Measurements from ENCODE around the gene PLB1. TPM values are rescaled to one million over a fixed set of nuclear protein-coding genes. Genes with fewer than 3 reads are reported as not detected.
A peak's percentile ranks its signal among the peaks of the same experiment; 100 is the strongest.

The PLB1 gene
- total and polyA plus RNA-seq, 9 of the 15 experiments (the other 6 are each of a cell fraction or from before 2014, with no cell fraction given): 0.01 to 0.09 (median 0.07) TPM; not detected in 2

- TF ChIP-seq SMARCB1 (IDR thresholded peaks at IDR 0.05; ENCODE audit: insufficient read length, low read depth): no peak
- no peak for TF ChIP-seq FOSL1 (tag; conservative IDR thresholded peaks at IDR 0.05)
- no peak overlapping the region for H3K9ac ChIP-seq (ENCODE audit: insufficient read depth in 1 of 2, low read depth in 2 of 2, low read length in 2 of 2)
- ATAC-seq (no peak), FAIRE-seq (no peak), DNase-seq (ENCODE audit: extremely low read depth in 1 of 4, low spot score in 3 of 4) (no peak)
- no peak overlapping the region for H2AFZ ChIP-seq (ENCODE audit: low read depth, low read length)
- H3K4me3 ChIP-seq: no peak overlapping the region
- ChIA-PET CTCF (ENCODE audit: low intra/inter-chr PET ratio) (no interaction called here), POLR2A (no interaction called here)
- 22% methylated on average over 6 of the region's 6 CpGs for WGBS (ENCODE audit: insufficient coverage, low coverage, missing lambda C conversion rate)
- in situ Hi-C loops (cut with MboI) (no loop called here), intact Hi-C loops (cut with micrococcal nuclease) (no loop called here)
- H4K20me1 ChIP-seq (replicated peaks; ENCODE audit: control insufficient read depth, insufficient read depth, low read length): no peaks in the 10 kb centered on the region
- no peaks in the 10 kb centered on the region for H3K9me3 ChIP-seq (replicated peaks; ENCODE audit: control insufficient read depth, insufficient read depth, low read depth, low read length)
- H3K4me2 ChIP-seq (ENCODE audit: insufficient read depth, low read length): no peak overlapping the region
- peaks cover 0 to 5% of the 10 kb centered on the region in 2 experiments; a peak in 4 of 5 replicates for H3K4me1 ChIP-seq (replicated peaks in 1 of 2; ENCODE audit: control insufficient read depth in 2 of 2, insufficient read depth in 2 of 2, low read length in 2 of 2)
- H3K79me2 ChIP-seq (ENCODE audit: control insufficient read depth, insufficient read depth, low read length): no peaks in the 10 kb centered on the region
- H3K36me3 ChIP-seq (ENCODE audit: control insufficient read depth, insufficient read depth, low read length): no peaks in the 10 kb centered on the region
- no peaks in the 10 kb centered on the region for H3K9me1 ChIP-seq (ENCODE audit: control insufficient read depth, insufficient read depth, low read length)
- H3K27me3 ChIP-seq (ENCODE audit: control insufficient read depth in 2 of 2, insufficient read depth in 2 of 2, low read length in 2 of 2): peaks cover 17 to 46% of the 10 kb centered on the region in 2 experiments; a peak in 4 of 5 replicates
- H3K27ac ChIP-seq (ENCODE audit: extremely low read depth, low read depth, low read length): no peak overlapping the region
- BruUV-seq (replicated peaks): no TSS peak
These were observed 147.5 kb downstream of the PLB1 start for GRCh38 chr2:28643327-28643726.

- intact Hi-C loops (cut with micrococcal nuclease) (no loop called here), in situ Hi-C loops (cut with MboI) (no loop called here)
- DNase-seq (ENCODE audit: extremely low read depth in 1 of 4, low spot score in 3 of 4) (no peak), ATAC-seq (no peak), FAIRE-seq (peak; percentile 35)
- Histone ChIP-seq H3K4me2 (ENCODE audit: insufficient read depth, low read length) (peak overlapping the region; percentile 53; the same call in 1 of the 2 replicates), H2AFZ (ENCODE audit: low read depth, low read length) (peak overlapping the region; percentile 60; the same call in 1 of the 2 replicates), H3K9ac (ENCODE audit: insufficient read depth in 1 of 2, low read depth in 2 of 2, low read length in 2 of 2) (no peak overlapping the region), H3K36me3 (ENCODE audit: control insufficient read depth, insufficient read depth, low read length) (no peaks in the 10 kb centered on the region), H3K79me2 (ENCODE audit: control insufficient read depth, insufficient read depth, low read length) (no peaks in the 10 kb centered on the region), H3K9me3 (replicated peaks; ENCODE audit: control insufficient read depth, insufficient read depth, low read depth, low read length) (no peaks in the 10 kb centered on the region), H4K20me1 (replicated peaks; ENCODE audit: control insufficient read depth, insufficient read depth, low read length) (no peaks in the 10 kb centered on the region), H3K27me3 (ENCODE audit: control insufficient read depth in 2 of 2, insufficient read depth in 2 of 2, low read length in 2 of 2) (peaks cover 17 to 45% of the 10 kb centered on the region in 2 experiments; a peak in 4 of 5 replicates), H3K9me1 (ENCODE audit: control insufficient read depth, insufficient read depth, low read length) (no peaks in the 10 kb centered on the region), H3K4me1 (replicated peaks in 1 of 2; ENCODE audit: control insufficient read depth in 2 of 2, insufficient read depth in 2 of 2, low read length in 2 of 2) (peaks cover 0 to 4% of the 10 kb centered on the region in 2 experiments; a peak in 4 of 5 replicates), H3K4me3 (no peak overlapping the region), H3K27ac (ENCODE audit: extremely low read depth, low read depth, low read length) (no peak overlapping the region)
- CTCF ChIA-PET (ENCODE audit: low intra/inter-chr PET ratio): no interaction called here
- TF ChIP-seq IRF9 (tag; IDR thresholded peaks at IDR 0.05) (0 out of 2 replicates have a peak, but pooled peaks have one; percentile 10), ZKSCAN1 (IDR thresholded peaks at IDR 0.05; ENCODE audit: low read depth, low read length) (no peak), CEBPB (tag; IDR thresholded peaks at IDR 0.05) (peak; percentile 90), CEBPG (CRISPR knock-in tag; IDR thresholded peaks at IDR 0.05) (peak; percentile 45), CEBPG (tag; conservative IDR thresholded peaks at IDR 0.05 in 1 of 2, IDR thresholded peaks at IDR 0.05 in 1 of 2) (peak; percentile 75 to 88), HNRNPLL (IDR thresholded peaks at IDR 0.05; ENCODE audit: low read depth, low read length, poor library complexity, severe bottlenecking) (peak; percentile 65), TAF9B (IDR thresholded peaks at IDR 0.05; ENCODE audit: partially characterized antibody) (no peak)
- 26% methylated on average over 11 of the region's 11 CpGs for WGBS (ENCODE audit: insufficient coverage, low coverage, missing lambda C conversion rate)
- POLR2A ChIA-PET: no interaction called here
- BruUV-seq (replicated peaks): no TSS peak
These were observed 148.1 kb downstream of the PLB1 start for GRCh38 chr2:28643911-28644334.

Data from K562 (cell line).